HG03108 (cell line): ENCODE results near the gene MT1H.

Experiments used
- ATAC-seq: cut with Tn5 transposase; IDR thresholded peaks from one replicate; pipeline ENCODE4 v1.9.1; 2021; ENCODE audit warnings: moderate library complexity; ENCODE audit not compliant: unreplicated experiment

MT1H gene

GRCh38 chr16:56636616-56637413 is 32.8 kb upstream of the MT1H start:
- no peak for ATAC-seq

GRCh38 chr16:56637814-56638750 is 31.5 kb upstream of the MT1H start, which contains the start of gene MT1A:
Gene MT1A, plus strand, starts transcription at chr16:56638666. Its CDS starts 73 bp downstream, at chr16:56638739.
- ATAC-seq: no peak

- no peak for ATAC-seq
Measured at GRCh38 chr16:56639045-56639444, 30.6 kb upstream of the MT1H start.

- no peak for ATAC-seq
Measured at GRCh38 chr16:56640076-56640475, 29.5 kb upstream of the MT1H start.

- ATAC-seq: no peak
Measured at GRCh38 chr16:56641166-56641565, 28.4 kb upstream of the MT1H start.

GRCh38 chr16:56643080-56643778 is 26.4 kb upstream of the MT1H start:
- peak; percentile 47 for ATAC-seq

- ATAC-seq: no peak
Measured at GRCh38 chr16:56643833-56644232, 25.8 kb upstream of the MT1H start.

- ATAC-seq: no peak
Measured at GRCh38 chr16:56645311-56645710, 24.3 kb upstream of the MT1H start.

- no peak for ATAC-seq
Measured at GRCh38 chr16:56645838-56646237, 23.8 kb upstream of the MT1H start.

- ATAC-seq: no peak
Measured at GRCh38 chr16:56647641-56648431, 21.8 kb upstream of the MT1H start.

- ATAC-seq: no peak
Measured at GRCh38 chr16:56649271-56649670, 20.3 kb upstream of the MT1H start.

- no peak for ATAC-seq
Measured at GRCh38 chr16:56649820-56650219, 19.8 kb upstream of the MT1H start.

GRCh38 chr16:56651586-56651985 is 18.0 kb upstream of the MT1H start, which contains the start of gene MT1B:
Gene MT1B, plus strand, starts transcription at chr16:56651886. Its CDS starts 68 bp downstream, at chr16:56651954.
- no peak for ATAC-seq

GRCh38 chr16:56652600-56652999 is 17.0 kb upstream of the MT1H start:
- no peak for ATAC-seq

- no peak for ATAC-seq
Measured at GRCh38 chr16:56653218-56653617, 16.4 kb upstream of the MT1H start.

GRCh38 chr16:56657555-56658326 is 11.9 kb upstream of the MT1H start, which contains the start of gene MT1F:
Gene MT1F, plus strand, starts transcription at chr16:56657959. Its CDS starts 100 bp downstream, at chr16:56658059.
- ATAC-seq: peak; percentile 43

GRCh38 chr16:56658327-56658875 is 11.2 kb upstream of the MT1H start:
- no peak for ATAC-seq

GRCh38 chr16:56662357-56663354 is 7.0 kb upstream of the MT1H start:
- no peak for ATAC-seq
